ENCODE results near the gene CHST3.

Gene CHST3

DNA sequence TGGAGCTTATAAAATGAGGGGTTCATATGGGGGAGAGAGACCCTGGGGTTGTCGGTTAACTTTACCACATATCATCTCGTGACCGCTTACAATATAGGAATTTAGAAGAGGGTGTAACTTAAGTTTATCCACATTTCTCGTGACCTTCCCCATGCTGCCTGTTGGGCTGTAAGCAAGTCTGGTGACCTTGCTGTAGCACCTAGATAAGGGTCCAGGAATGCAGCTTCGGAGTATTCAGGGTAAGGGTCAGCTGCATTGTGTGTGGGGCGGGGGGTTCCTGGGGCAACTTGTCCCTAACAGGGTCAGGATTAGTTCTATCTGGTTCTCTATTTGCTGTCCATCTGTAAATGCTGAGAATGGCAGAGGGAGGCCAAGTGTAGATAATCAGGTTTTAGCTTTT is 1.3 kb upstream of the CHST3 start:
- TF ChIP-seq TCF12 (IDR thresholded peaks at IDR 0.05; ENCODE audit: low read depth): no peak
- no peak for TF ChIP-seq EP300 (IDR thresholded peaks at IDR 0.05; ENCODE audit: borderline replicate concordance)
- no peak for TF ChIP-seq TAF1 (IDR thresholded peaks at IDR 0.05; ENCODE audit: low read depth)
- TF ChIP-seq CREB1 (IDR thresholded peaks at IDR 0.05; ENCODE audit: low read depth): no peak
- TF ChIP-seq EGR1 (IDR thresholded peaks at IDR 0.05): no peak
- no peak for TF ChIP-seq RAD21 (IDR thresholded peaks at IDR 0.05; ENCODE audit: low read depth)
- TF ChIP-seq ZBTB7A (IDR thresholded peaks at IDR 0.05; ENCODE audit: low read depth): no peak
- no peak for TF ChIP-seq CEBPB (IDR thresholded peaks at IDR 0.05)
- no peak for TF ChIP-seq YY1 (IDR thresholded peaks at IDR 0.05; ENCODE audit: low read depth)
- TF ChIP-seq, protein P1, sequence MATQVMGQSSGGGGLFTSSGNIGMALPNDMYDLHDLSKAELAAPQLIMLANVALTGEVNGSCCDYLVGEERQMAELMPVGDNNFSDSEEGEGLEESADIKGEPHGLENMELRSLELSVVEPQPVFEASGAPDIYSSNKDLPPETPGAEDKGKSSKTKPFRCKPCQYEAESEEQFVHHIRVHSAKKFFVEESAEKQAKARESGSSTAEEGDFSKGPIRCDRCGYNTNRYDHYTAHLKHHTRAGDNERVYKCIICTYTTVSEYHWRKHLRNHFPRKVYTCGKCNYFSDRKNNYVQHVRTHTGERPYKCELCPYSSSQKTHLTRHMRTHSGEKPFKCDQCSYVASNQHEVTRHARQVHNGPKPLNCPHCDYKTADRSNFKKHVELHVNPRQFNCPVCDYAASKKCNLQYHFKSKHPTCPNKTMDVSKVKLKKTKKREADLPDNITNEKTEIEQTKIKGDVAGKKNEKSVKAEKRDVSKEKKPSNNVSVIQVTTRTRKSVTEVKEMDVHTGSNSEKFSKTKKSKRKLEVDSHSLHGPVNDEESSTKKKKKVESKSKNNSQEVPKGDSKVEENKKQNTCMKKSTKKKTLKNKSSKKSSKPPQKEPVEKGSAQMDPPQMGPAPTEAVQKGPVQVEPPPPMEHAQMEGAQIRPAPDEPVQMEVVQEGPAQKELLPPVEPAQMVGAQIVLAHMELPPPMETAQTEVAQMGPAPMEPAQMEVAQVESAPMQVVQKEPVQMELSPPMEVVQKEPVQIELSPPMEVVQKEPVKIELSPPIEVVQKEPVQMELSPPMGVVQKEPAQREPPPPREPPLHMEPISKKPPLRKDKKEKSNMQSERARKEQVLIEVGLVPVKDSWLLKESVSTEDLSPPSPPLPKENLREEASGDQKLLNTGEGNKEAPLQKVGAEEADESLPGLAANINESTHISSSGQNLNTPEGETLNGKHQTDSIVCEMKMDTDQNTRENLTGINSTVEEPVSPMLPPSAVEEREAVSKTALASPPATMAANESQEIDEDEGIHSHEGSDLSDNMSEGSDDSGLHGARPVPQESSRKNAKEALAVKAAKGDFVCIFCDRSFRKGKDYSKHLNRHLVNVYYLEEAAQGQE (IDR thresholded peaks at IDR 0.05; ENCODE audit: low read depth): no peak
- TF ChIP-seq, protein P2, sequence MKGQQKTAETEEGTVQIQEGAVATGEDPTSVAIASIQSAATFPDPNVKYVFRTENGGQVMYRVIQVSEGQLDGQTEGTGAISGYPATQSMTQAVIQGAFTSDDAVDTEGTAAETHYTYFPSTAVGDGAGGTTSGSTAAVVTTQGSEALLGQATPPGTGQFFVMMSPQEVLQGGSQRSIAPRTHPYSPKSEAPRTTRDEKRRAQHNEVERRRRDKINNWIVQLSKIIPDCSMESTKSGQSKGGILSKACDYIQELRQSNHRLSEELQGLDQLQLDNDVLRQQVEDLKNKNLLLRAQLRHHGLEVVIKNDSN (IDR thresholded peaks at IDR 0.05): no peak
- TF ChIP-seq FOXM1 (IDR thresholded peaks at IDR 0.05; ENCODE audit: borderline replicate concordance, low read depth): no peak
- TF ChIP-seq, protein P3, sequence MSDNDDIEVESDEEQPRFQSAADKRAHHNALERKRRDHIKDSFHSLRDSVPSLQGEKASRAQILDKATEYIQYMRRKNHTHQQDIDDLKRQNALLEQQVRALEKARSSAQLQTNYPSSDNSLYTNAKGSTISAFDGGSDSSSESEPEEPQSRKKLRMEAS (IDR thresholded peaks at IDR 0.05): no peak
- no peak for TF ChIP-seq TEAD4 (IDR thresholded peaks at IDR 0.05)
- TF ChIP-seq NFIC (IDR thresholded peaks at IDR 0.05): no peak

DNA sequence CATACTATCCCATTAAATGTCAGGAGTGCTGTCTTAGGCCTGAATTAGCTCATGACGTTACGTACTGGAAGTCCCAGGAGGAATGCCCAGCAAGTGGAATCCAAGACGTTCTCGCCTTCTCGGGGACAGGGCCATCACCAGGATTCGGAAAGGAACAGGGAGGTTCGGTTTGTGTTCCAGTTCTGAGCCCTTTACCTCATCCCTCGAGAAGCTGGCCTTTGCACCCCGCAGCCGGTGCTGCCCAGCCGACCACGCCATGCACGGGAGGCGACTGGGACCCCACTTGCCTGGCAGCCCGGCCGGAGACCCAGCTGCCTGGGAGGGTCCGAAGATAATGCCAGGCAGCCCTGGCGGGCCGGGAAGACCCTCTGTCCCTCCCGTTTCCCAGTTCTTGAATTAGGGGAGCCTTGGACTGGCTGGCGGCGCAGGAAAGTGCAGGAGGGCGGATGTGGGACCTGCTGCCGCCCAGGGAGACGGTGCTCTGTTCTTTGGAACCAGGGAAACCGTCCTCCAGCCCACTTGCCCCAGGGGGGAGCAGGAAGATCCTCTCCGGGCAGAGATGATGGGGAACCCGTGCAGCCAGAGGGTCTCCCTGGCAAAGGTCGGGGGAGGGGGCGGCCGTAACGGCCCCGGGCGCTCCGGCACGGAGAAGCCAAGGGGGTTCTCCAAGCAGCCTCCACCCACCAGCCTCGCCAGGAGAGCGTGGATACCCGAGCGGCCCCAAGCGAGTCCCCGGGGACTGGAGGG is 671 bp upstream of the CHST3 start:
- TF ChIP-seq EP300 (IDR thresholded peaks at IDR 0.05; ENCODE audit: borderline replicate concordance) (no peak), EGR1 (IDR thresholded peaks at IDR 0.05) (no peak)

DNA sequence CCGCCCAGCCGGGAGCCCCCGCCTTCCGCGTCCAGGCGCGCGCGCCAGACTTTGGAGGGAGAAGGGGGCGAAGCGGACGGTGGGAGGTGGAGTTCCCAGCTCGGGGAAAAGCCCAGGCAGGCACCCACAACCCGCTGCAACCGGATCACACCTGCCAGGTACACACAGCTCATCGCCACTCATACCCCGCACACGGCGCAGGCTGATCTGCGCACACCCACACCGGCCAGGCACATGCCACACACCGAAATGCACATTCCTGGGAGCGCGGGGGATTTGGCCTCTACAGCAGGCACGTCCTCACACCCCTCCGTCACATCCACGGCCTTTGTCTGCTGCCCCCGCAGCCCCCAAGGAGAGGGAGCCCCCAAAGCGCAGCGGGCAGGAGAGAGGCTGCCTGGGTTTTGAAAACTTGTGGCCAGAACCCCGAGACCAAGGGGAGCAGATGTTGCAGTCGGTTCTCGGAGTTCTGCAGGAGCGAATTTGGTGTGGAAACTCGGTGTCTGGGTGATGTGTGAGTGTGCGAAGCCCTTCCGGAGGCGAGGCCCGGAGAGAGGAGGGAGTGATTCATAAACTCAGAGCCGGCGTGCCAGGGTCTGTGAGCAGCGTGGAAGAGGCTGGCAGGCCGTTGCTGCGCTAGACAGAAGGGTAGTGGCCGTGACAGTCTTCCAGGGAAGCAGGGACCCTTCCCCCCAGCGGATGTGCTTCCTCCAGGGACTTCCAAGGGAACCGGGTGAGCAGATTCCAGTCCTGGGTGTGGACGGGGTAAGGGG is 734 bp downstream of the CHST3 start:
- TF ChIP-seq EP300 (IDR thresholded peaks at IDR 0.05; ENCODE audit: borderline replicate concordance): no peak
- peak; percentile 20; the same call in 1 of the 2 replicates for TF ChIP-seq TEAD4 (IDR thresholded peaks at IDR 0.05)

DNA sequence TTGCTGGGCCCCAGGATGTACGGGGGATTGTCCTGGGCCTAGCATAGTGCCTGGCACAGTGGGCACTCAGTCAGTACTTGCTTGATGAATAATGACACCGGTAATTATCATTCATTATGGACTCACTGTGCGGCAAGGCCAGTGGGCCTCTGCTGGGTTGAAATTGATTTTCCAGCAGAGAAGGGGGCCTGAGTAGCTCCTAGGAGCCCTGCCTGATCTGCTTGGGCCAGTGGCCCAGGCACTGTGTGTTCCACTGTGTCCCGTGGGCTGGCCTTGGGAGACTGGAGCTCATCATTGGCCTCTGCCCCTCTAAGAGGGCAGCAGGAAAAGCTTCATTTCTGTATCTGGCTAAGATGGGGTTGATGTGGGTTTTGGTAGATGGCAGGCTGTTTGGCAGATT is 1.4 kb downstream of the CHST3 start:
- TF ChIP-seq EP300 (IDR thresholded peaks at IDR 0.05; ENCODE audit: borderline replicate concordance) (no peak), RAD21 (IDR thresholded peaks at IDR 0.05; ENCODE audit: low read depth) (no peak), TAF1 (IDR thresholded peaks at IDR 0.05; ENCODE audit: low read depth) (no peak), ZBTB7A (IDR thresholded peaks at IDR 0.05; ENCODE audit: low read depth) (no peak), CREB1 (IDR thresholded peaks at IDR 0.05; ENCODE audit: low read depth) (no peak), TCF12 (IDR thresholded peaks at IDR 0.05; ENCODE audit: low read depth) (no peak), TEAD4 (IDR thresholded peaks at IDR 0.05) (no peak), YY1 (IDR thresholded peaks at IDR 0.05; ENCODE audit: low read depth) (no peak), EGR1 (IDR thresholded peaks at IDR 0.05) (no peak), FOXM1 (IDR thresholded peaks at IDR 0.05; ENCODE audit: borderline replicate concordance, low read depth) (no peak), CEBPB (IDR thresholded peaks at IDR 0.05) (no peak), NFIC (IDR thresholded peaks at IDR 0.05) (no peak)
- TF ChIP-seq, protein P1 (IDR thresholded peaks at IDR 0.05; ENCODE audit: low read depth): no peak
- TF ChIP-seq, protein P3 (IDR thresholded peaks at IDR 0.05): no peak
- TF ChIP-seq, protein P2 (IDR thresholded peaks at IDR 0.05): no peak

DNA sequence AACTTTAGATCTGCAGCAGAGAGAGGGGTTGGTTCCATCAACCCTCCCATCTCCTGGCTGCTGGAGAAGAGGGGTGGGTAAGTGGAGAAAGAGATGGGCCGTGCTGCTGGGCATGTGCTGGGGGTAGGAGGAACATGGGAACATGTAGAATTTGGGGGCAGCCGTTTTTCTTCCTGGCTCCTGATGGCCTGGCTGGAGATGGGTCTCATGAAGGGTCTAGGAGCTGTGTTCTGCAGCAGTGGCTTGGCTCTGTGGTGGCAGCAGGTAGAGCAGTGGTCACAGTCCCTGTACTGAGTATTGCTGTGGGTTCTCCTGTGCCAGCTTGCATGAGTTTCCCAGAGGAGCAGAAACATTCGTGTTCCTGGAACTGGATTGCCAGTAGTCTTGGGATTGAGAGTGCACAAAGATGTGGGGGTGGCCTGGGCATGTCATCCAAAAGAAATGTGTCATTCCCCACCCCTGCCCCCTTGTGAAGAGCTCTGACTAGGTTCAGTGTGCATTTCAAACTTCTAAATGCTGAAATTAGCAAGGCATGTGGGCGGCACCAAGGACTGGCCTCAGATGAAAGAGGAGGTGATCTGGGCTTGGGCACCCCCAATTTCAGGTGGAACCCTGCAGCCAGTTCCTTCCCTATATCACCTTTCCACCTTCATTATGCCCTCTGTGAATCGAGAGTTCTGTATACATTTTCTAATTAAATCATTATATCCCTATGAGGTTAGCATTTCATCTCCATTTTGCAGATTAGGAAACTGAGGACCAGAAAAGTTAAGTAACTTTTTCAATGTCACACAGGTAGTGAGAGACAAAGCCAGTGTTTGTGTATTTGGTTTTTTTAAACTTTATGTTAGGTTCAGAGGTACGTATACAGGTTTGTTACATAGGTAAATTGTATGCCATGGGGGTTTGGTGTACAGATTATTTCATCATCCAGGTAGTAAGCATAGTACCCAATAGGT is 2.1 kb downstream of the CHST3 start:
- TF ChIP-seq FOXM1 (IDR thresholded peaks at IDR 0.05; ENCODE audit: borderline replicate concordance, low read depth) (no peak), CREB1 (IDR thresholded peaks at IDR 0.05; ENCODE audit: low read depth) (no peak), ZBTB7A (IDR thresholded peaks at IDR 0.05; ENCODE audit: low read depth) (no peak), TEAD4 (IDR thresholded peaks at IDR 0.05) (no peak), TAF1 (IDR thresholded peaks at IDR 0.05; ENCODE audit: low read depth) (no peak), EGR1 (IDR thresholded peaks at IDR 0.05) (no peak), CEBPB (IDR thresholded peaks at IDR 0.05) (no peak), NFIC (IDR thresholded peaks at IDR 0.05) (no peak), YY1 (IDR thresholded peaks at IDR 0.05; ENCODE audit: low read depth) (no peak), RAD21 (IDR thresholded peaks at IDR 0.05; ENCODE audit: low read depth) (no peak), TCF12 (IDR thresholded peaks at IDR 0.05; ENCODE audit: low read depth) (no peak), EP300 (IDR thresholded peaks at IDR 0.05; ENCODE audit: borderline replicate concordance) (no peak)
- TF ChIP-seq, protein P2 (IDR thresholded peaks at IDR 0.05): no peak
- TF ChIP-seq, protein P3 (IDR thresholded peaks at IDR 0.05): no peak
- TF ChIP-seq, protein P1 (IDR thresholded peaks at IDR 0.05; ENCODE audit: low read depth): no peak
